Iris pigment epithelial cell (primary cell): Measurements from ENCODE around the gene STOML2.

Experiments
- DNase-seq: peaks from one replicate; pipeline ENCODE4 v3.0.0-alpha.2; 2011; ENCODE audit warnings: low read depth

STOML2 gene

GRCh38 chr9:35072461-35073278 lies 30.3 kb downstream of the STOML2 start, which contains the start of gene VCP:
VCP (minus strand) TSS chr9:35072625; CDS start chr9:35072353, 272 bp downstream.
- DNase-seq: peak; percentile 99

- peak; percentile 89 for DNase-seq
Observed at GRCh38 chr9:35071814-35072460, 31.0 kb downstream of the STOML2 start.

- peak; percentile 59 for DNase-seq
Observed at GRCh38 chr9:35070823-35071813, 31.8 kb downstream of the STOML2 start.

- no peak for DNase-seq
Observed at GRCh38 chr9:35069020-35069419, 33.9 kb downstream of the STOML2 start.

GRCh38 chr9:35067056-35067455 lies 35.9 kb downstream of the STOML2 start:
- no peak for DNase-seq

- no peak for DNase-seq
Observed at GRCh38 chr9:35060548-35061207, 42.3 kb downstream of the STOML2 start.

GRCh38 chr9:35059438-35059837 lies 43.5 kb downstream of the STOML2 start:
- no peak for DNase-seq

- DNase-seq: no peak
Observed at GRCh38 chr9:35057271-35057620, 45.7 kb downstream of the STOML2 start.

GRCh38 chr9:35056571-35057270 lies 46.2 kb downstream of the STOML2 start:
- no peak for DNase-seq

GRCh38 chr9:35054871-35055644 lies 47.9 kb downstream of the STOML2 start:
- no peak for DNase-seq

GRCh38 chr9:35054185-35054835 lies 48.6 kb downstream of the STOML2 start:
- no peak for DNase-seq

- peak; percentile 55 for DNase-seq
Observed at GRCh38 chr9:35051069-35051967, 51.6 kb downstream of the STOML2 start.
